ENCODE results near the gene FAM184A. TPM values are rescaled to one million over a fixed set of nuclear protein-coding genes. Genes with fewer than 3 reads are reported as not detected.

The FAM184A gene
- total RNA-seq, 2 experiments from 2014 or later, result 3.2 to 4.8 TPM

GRCh38 chr6:118993803-118994251 is 84.6 kb downstream of the FAM184A start:
- Mint-ChIP-seq H3K27me3 (no peaks in the 10 kb centered on the region), H3K4me3 (no peak overlapping the region), H3K36me3 (ENCODE audit: low read depth) (no peaks in the 10 kb centered on the region), H3K27ac (no peak overlapping the region), H3K4me1 (ENCODE audit: low read depth) (no peaks in the 10 kb centered on the region), H3K9me3 (no peaks in the 10 kb centered on the region)
- ATAC-seq, result no peak
- CTCF ChIA-PET, result interaction anchor here (1.5 kb wide), 1 partner anchor 13 kb away, joined by 3 read pairs; no protein-coding TSS in a partner anchor
- TF ChIP-seq CTCF (IDR thresholded peaks at IDR 0.05), result no peak
- intact Hi-C loops (cut with micrococcal nuclease), result no loop called here
- DNase-seq, result no peak
- POLR2A ChIA-PET, result no interaction called here

GRCh38 chr6:118993358-118993757 is 85.1 kb downstream of the FAM184A start:
- ChIA-PET POLR2A (no interaction called here), CTCF (interaction anchor here (1.5 kb wide), 1 partner anchor 13 kb away, joined by 3 read pairs; no protein-coding TSS in a partner anchor)
- Mint-ChIP-seq H3K27ac (no peak overlapping the region), H3K4me3 (no peak overlapping the region), H3K4me1 (ENCODE audit: low read depth) (no peaks in the 10 kb centered on the region), H3K9me3 (no peaks in the 10 kb centered on the region), H3K27me3 (no peaks in the 10 kb centered on the region), H3K36me3 (ENCODE audit: low read depth) (no peaks in the 10 kb centered on the region)
- no peak for TF ChIP-seq CTCF (IDR thresholded peaks at IDR 0.05)
- no peak for DNase-seq
- intact Hi-C loops (cut with micrococcal nuclease), result no loop called here
- no peak for ATAC-seq

- no peaks in the 10 kb centered on the region for H3K9me3 Mint-ChIP-seq
- H3K27me3 Mint-ChIP-seq, result no peaks in the 10 kb centered on the region
- no peak overlapping the region for H3K27ac Mint-ChIP-seq
- intact Hi-C loops (cut with micrococcal nuclease), result no loop called here
- H3K4me3 Mint-ChIP-seq, result no peak overlapping the region
- ChIA-PET POLR2A (no interaction called here), CTCF (interaction anchor here (0.8 to 1.5 kb wide), 3 partner anchors 10 to 118 kb away, joined by 3 read pairs; no protein-coding TSS in a partner anchor)
- no peak for DNase-seq
- no peak for TF ChIP-seq CTCF (IDR thresholded peaks at IDR 0.05)
- no peak for ATAC-seq
- H3K4me1 Mint-ChIP-seq (ENCODE audit: low read depth), result no peaks in the 10 kb centered on the region
- no peaks in the 10 kb centered on the region for H3K36me3 Mint-ChIP-seq (ENCODE audit: low read depth)
These were observed 86.2 kb downstream of the FAM184A start for GRCh38 chr6:118992186-118992795.

GRCh38 chr6:118986312-118986711 is 92.2 kb downstream of the FAM184A start:
- CTCF ChIA-PET, result no interaction called here

More at GRCh38 chr6:118986312-118986711, 92.2 kb downstream of the FAM184A start:
- H3K27ac Mint-ChIP-seq, result no peak overlapping the region
- intact Hi-C loops (cut with micrococcal nuclease), result no loop called here
- no peak overlapping the region for H3K4me3 Mint-ChIP-seq
- TF ChIP-seq CTCF (IDR thresholded peaks at IDR 0.05), result no peak
- H3K36me3 Mint-ChIP-seq (ENCODE audit: low read depth), result no peaks in the 10 kb centered on the region
- no peak for ATAC-seq
- no peaks in the 10 kb centered on the region for H3K9me3 Mint-ChIP-seq
- no peak for DNase-seq
- H3K4me1 Mint-ChIP-seq (ENCODE audit: low read depth), result no peaks in the 10 kb centered on the region
- no peaks in the 10 kb centered on the region for H3K27me3 Mint-ChIP-seq
- POLR2A ChIA-PET, result interaction anchor here (1.0 kb wide), 1 partner anchor 41 kb away, joined by 3 read pairs; no protein-coding TSS in a partner anchor

All from activated CD8-positive, alpha-beta T cell treated with anti-CD3 and anti-CD28 coated beads for 36 hours (primary cell).